Right renal cortex interstitium (tissue), 3 donors: ENCODE data around the gene ME2. TPM values are rescaled to one million over a fixed set of nuclear protein-coding genes. Genes with fewer than 3 reads are reported as not detected.
"Not testable (repeated sequence)": the region's sequence is repeated elsewhere in the genome, so short reads cannot be mapped to it uniquely, and the experiment has no call there.

ENCODE experiments used
- DNase-seq, 3 donors: peaks; one replicate each; pipeline ENCODE4 v3.0.0-alpha.2; 2013; ENCODE audit warnings: low read depth in 3 of 3, low spot score in 2 of 3
- polyA plus RNA-seq, 3 donors: library from polyadenylated mRNA; unstranded; fragments of 120-200 nt; gene quantifications; one replicate each; pipeline ENCODE4 v1.2.1, GENCODE V29; 2013; ENCODE audit not compliant: insufficient read length in 3 of 3

The ME2 gene
- 10 to 100 TPM; 32.4 to 36.5 (median 35.8) TPM for polyA plus RNA-seq

DNA sequence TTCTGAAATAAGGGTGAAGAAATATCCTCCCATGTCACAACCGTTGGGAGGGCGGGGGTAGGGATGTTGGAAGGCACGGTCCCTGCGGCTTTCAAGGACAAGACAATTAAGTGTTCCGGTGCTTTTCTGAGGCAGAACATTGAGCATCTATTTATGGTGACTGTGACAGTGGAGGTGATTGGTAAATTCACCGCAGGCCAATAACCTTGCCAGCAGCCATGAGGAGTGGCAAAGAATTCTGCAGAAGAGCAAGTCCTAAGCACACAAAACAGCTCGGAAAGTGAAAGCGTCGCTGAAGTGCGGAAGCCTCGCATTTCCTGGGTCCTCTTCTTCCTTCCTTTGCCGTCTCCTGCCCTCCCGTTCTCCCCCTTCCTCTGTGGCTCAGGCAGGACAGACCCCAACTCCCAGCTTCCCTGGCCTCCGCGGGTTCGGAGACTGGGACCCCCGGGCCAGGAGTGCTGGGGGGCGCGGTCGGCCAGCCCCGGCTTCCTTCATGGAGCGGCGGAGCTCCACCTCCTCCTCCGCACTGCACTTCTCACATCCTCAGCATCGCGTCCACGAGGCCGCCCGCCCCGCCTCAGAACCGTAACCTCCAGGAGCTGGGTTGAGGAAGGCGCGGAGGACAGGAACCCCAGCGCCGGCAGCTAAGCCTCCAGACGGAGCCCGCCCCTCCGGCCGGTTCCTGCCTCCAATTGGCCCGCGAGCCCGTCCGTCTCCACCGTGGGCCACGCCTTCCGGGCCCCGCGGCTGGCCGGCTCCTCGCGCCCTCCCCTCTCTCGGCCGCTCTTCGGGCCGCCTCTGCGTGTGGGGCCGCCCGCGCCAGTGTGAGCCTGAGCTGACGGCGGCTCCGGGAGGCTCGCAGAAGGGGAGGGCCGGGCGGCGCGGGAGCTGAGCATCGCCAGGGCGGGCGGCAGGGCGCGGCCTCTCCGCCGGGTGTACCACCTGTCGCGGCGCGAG, at the start of gene ME2:
Gene ME2 (plus strand): TSS at position 774 of the 957 bp plus-strand sequence. CDS start 16,703 bp downstream, outside the sequence.
- peak; percentile 70 to 81 (median 78) for DNase-seq

DNA sequence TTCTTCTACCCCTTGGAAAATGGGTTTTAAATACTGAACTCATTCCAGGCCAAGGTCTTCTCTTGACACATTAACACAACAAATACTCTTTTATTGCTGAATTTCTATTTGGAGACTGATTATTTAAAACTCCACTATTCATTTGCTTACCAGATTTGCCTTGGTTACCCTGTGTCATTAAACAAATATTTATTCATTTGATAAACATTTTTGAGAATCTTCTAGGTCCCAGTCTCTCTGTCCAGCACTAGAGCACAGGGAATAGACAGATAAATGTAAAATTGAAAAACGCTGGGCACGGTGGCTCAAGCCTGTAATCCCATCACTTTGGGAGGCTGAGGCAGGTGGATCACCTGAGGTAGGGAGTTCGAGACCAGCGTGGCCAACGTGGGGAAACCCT, 49.3 kb upstream of the ME2 start:
- no peak for DNase-seq

DNA sequence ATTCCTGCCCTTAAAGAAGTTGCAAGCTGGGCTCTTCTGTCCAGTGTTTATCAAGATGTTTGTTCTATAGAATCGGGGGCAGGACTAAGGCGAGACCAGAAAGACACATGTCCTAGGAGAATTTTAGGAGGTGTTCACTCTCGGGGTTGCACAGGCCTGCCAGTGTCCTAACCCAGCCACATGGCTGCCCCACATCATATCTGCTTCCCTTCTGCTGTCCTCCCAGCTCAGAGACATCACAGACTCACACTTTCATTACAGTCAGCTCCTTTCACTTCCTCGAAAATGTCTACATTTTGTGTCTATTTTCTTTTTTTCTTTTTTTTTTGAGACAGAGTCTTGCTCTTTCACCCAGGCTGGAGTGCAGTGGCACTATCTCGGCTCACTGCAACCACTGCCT, 48.4 kb upstream of the ME2 start:
- no peak for DNase-seq

DNA sequence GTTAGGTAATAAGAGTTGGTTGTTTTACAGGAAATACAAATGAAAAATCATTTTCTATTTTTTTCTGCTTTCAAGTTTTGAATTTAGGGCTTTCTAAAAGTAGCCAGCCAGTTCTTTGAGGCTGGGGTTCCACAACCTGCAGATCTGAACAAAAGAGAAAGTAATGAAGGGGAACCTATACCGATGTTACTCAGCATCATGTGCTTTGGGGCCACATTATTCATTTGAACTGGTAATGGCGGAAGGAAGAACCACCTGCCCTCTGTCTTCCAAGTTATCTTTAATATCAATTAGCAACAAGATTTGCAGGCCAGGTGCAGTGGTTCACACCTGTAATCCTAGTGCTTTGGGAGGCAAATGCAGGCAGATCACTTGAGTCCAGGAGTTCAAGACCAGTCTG, 46.2 kb upstream of the ME2 start:
- no peak for DNase-seq

DNA sequence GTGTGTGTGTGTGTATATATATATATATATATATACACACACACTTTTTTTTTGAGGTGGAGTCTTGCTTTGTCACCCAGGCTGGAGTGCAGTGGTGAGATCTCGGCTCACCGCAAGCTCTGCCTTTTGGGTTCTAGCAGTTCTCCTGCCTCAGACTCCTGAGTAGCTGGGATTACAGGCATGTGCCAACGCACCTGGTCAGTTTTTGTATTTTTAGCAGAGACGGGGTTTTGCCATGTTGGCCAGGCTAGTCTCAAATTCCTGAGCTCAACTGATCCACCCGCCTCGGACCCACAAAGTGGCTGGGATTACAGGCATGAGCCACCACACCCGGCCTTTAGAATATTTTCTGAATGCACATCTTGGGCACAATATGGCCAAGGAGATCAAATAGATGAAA, 45.4 kb upstream of the ME2 start:
- DNase-seq = not testable (repeated sequence)

DNA sequence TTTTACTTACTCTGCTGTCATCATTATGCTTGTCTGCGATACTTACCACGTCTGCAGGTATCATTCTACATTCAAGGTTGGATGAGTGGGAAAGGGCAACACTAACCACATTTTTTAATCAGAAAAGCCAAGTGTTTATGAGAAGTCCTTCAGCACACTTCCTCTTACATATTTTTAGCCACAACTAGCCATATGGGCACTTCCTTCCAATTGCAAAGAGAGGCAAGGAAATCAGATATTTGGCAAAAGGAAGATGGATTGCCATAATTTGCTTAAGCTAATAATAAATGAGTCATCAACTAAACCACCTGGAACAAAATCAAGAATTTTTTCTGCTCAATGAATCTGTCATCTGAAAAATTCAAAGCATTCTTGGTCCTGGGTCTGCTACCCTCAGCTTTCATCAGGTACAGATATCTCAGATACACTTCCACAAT, 42.4 kb upstream of the ME2 start:
- no peak for DNase-seq

DNA sequence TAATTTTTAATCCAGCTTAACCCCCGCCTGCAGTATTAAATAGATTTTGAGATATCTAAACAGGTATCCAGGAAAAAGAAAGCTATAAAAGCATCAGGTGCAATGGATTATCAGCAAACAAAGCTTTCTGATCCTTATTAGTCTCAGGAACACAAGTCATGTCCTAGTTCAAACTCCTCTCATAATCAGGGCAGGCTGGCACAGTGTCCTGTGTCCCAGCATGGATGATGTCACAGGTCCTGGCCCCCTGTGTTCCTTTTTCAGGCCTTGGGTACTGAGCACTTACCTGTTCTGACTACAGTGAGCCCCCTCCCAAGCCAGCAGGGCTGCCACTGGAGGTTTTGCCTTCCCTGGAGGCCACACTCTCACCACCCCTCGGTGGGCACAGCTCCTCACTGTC, 39.6 kb upstream of the ME2 start:
- DNase-seq = no peak

DNA sequence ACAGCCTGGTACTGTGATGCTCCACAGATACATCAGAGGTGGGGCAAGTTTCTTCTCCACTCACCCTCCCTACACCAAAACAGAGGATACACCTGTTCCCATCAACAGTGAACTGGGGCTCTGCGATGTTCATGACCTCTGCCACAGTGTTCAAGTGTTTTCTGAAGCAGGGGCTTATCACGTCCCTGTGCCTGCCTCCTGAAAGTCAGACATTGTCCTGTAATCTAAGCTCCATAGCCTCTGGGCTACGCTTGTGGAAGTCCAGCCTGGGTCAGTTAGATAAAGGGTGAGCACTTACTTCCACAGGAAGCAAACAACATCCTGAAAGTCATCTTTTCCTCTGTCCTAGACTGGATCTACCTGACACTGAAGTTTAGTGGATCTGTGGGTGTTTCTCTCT, 38.9 kb upstream of the ME2 start:
- no peak for DNase-seq

DNA sequence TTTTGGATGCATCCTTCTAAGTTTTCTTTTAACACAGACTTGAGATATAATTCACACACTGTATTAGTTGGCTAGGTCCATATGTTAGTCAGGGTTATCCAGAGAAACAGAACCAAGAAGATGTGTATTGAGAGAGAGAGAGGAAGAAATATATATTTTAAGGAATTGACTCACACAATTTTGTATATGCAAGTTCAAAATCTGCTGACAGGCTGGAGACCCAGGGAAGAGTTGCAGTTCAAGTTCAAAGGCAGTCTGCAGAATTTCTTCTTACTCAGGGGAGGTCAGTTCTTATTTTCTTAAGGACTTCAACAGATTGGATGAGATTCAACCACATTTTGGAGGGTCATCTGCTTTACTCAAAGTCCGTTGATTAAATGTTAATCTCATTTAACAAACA, 36.1 kb upstream of the ME2 start:
- DNase-seq = no peak

DNA sequence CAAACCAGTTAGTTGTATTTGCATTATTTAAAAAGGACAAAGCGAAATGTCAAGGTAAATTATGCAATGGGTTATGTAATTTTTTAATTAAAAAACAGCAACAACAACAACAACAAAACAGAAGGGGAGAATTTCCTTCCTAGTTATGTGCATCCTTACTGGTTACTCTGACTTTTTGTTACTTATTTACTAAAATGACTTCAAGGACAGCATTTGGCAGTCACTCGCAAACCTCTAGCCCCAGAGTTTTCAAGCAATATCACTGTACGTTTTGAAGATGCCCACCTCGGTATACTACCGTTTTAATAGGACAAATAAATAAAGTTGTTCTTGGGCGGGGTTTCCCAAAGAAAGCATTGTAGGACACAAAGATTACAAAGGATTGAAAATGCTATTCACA, 34.4 kb upstream of the ME2 start:
- DNase-seq = no peak

DNA sequence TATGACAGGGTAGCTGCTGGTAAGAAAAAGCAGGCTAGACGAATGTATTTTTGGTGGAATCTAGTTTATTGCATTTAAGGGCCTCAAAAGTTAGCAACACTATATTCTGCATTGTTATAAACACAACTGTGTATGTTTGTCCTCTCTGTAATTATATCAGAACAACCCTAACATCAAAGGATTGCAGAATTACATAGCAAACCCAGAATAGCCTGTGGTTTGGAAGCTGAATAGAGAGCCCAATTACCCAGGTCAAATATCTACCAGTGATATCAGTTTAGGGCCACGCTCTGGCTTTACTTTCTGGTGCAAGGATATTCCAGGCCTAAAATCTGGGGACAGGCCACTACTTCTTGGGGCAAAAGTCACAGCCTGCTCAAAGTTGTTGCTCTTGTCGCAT, 34.0 kb upstream of the ME2 start:
- DNase-seq = no peak

DNA sequence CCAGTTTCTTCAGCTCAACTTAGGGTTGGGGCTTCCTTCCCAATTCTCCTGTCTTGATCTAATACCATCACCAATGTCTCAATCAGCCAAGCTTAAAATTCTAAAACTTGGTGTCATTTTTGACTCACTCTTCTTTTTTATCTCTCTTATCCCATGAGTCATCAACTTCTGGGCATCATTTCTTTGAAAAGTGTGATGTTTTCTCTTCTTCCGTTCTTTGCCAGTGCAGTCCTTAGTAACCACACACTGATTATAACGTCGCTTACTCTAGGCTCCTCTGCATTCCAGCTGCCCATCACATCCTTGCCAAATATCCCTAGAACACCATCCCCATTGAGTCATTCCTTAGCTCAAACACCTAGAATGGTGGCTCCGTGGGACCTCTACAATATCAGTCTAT, 31.7 kb upstream of the ME2 start:
- no peak for DNase-seq

DNA sequence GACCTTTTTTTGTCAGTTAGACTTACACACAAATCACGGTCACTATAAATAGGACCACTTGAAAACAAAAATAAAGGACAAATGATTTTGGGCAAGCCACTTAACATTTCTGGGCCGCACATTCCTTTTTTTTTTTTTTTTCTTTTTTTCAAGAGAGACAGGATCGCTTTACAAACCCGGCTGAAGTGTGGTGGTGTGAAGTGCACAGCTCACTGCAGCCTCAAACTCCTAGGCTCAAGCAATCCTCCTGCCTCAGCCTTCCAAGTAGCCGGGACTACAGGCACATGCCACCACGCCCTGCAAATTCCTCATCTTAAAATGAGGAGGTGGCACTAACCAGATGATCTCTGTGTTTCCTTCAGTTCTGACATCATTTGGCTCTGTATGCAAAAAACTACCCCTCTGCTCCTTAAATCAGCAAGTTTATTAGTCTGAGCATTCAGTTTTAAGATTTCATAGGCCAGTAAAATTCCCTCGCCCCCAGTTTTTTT, 30.8 kb upstream of the ME2 start:
- DNase-seq = no peak

DNA sequence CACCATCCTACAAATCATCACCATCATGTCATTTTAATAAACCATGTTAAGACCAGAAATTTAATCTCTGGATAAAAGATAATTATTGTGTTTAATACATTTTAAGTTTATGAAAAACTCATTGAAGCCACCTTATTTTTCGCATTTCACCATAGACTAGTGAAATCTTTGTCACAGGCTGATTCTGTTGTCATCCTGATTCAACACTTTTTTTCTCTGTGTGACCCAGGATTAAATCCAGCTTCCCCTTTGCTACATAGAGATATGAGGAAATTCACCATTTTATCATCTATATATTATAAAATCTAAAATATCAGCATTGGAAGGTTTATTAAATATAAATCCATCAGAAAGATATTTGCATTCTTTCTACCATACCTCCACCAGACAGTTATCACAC, 29.9 kb upstream of the ME2 start:
- DNase-seq = no peak

DNA sequence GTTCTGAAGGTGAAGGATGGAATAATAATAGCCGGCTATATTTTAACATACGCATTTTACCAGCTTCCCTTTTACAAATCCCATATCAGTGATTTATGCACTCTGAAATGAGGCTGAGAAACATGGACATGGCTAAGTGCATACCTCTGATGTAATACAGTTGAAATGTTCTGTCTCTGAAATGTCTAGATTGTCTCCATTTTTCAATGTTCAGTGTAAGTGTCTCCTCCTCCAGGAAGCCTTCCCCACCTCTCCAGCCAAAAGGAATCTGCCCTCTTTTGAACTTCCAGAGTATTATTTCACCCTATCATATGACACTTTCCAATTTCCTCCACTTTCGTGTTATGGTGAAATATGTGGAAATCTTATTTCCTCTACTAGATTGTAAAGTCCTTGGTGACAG, 29.5 kb upstream of the ME2 start:
- no peak for DNase-seq

DNA sequence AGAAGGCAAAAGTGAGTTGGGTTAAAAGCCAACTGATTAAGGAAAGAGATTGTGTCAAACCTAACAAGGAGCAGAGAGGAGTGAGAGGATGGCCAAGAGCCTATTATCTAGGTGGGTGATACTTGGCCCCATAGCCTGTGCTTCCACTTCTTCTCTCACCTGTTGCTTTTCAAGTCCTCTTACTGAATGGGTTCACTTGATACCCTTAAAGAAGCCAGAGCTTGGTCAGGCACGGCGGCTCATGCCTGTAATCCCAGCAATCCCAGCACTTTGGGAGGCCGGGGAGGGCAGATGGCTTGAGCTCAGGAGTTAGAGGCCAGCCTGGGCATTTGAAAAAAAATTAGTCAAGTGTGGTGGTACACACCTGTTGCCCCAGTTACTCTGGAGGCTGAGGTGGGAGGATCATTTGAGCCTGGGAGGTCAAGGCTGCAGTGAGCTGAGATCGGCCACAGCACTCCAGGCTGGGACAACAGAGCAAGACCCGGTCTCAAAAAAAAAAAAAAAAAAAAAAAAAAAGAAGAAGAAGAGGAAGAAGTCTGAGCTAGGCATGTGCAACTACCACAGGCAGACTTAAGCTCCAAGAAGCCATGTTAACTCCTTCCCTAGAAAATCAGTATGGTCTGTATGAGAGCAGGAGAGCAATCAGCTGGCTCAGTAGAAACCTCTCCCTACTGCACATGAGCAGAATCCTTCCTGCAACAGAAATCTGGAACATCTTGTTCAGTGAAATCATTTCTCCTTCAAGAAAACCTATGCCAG, 28.4 kb upstream of the ME2 start:
- DNase-seq = no peak

DNA sequence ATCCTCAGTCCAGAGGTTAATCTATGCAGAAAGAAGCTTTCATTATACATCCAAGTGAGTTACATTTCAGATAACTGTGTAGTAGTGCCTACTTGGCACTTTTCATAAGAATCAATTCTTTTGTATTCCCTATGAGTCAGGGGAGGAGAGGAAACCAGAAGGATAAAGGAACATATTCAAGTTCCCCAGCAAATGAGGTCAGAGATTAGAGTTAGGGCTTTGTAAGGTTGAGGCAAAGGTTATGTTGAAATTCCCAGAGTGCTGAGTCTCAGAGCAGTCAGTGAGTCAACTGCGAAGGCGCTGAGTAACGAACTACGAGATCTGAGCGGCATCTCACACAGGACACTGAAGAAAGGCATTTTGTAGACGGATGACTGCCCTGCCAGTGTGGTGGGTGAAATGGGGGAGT, 25.1 kb upstream of the ME2 start:
- DNase-seq = no peak

DNA sequence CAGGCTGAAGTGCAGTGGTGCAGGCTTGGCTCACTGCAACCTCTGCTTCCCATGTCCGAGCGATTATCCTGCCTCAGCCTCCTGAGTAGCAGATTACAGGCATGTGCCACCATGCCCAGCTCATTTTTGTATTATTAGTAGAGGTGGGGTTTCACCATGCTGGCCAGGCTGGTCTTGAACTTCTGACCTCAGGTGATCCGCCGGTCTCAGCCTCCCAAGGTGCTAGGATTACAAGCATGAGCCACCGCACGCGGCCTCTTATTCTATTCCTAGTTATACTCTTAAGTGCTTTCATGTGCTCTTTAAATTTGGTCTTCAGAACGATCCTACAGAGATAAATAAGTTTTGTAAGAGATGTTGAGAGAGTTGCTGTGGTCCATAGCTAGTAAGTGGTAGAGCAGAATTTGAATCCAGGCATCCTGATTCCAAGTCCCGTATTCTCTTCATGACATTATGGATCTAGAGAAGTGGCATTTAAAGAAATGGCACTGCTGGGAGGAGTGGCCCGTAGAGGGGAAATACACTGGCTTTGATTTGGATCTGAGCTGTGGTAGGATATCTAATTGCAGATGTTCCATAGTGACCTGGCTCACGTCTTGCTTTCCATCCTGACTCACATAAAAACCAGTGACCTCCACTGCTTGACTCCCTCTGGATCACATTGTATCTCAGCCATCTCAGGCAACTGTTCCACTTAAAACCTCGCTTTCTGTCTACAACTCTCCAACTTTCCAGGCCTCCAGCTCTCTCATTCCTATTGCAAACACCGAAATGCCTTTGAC, 22.8 kb upstream of the ME2 start:
- DNase-seq = no peak

DNA sequence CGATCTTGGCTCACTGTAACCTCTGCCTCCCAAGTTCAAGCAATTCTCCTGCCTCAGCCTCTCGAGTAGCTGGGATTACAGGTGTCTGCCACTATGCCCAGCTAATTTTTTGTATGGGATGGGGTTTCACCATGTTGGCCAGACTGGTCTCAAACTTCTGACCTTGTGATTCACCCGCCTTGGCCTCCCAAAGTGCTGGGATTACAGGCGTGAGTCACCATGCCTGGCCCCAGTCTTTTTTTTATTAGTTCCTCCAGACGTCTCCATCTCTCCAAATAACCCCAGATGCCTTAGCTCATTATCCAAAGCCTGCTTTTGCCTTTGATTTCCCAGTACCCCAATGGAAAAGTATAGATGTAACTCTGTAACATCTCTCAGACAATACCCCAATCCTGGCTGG, 21.8 kb upstream of the ME2 start:
- DNase-seq = not testable (repeated sequence)

DNA sequence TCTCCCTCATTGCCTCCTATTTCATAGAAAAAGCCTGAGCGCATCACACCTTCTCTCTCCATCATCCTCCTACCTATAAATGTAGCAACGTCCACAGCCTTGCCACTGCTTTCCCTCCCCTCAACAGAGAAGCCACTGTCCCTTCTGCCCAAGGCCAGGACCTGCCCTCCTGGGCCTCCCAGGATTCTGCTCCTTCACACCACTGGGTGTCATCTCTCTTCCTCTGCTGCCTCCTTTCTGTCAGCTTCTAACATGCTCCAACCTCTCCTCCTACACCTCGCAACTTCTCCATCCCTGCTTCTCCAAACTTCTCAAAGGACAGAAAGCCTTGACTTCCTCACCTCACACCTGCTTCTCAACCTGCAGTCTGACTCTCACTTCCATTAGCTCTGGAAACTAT, 21.2 kb upstream of the ME2 start:
- DNase-seq = no peak
